Esophagus squamous epithelium (tissue), 4 donors: ENCODE results near the gene ADK.

ENCODE experiments used
- CTCF ChIP-seq, 6 experiments: fragments of 450-650 bp in 4 of 6; fragments of 200-600 bp in 2 of 6; sonication (generic) in 2 of 6; IDR thresholded peaks; one replicate each; pipeline ENCODE4 v1.5.1; 2016 to 2019; ENCODE audit warnings: antibody characterized with exemption in 6 of 6, mild to moderate bottlenecking in 4 of 6, moderate library complexity in 4 of 6
- POLR2A ChIP-seq, 4 donors: fragments of 450-650 bp; IDR thresholded peaks; one replicate each; pipeline ENCODE4 v1.6.1; 2017; ENCODE audit warnings: antibody characterized with exemption in 4 of 4, mild to moderate bottlenecking in 4 of 4, moderate library complexity in 3 of 4

- TF ChIP-seq CTCF (IDR thresholded peaks at IDR 0.05) (no peak), POLR2A (IDR thresholded peaks at IDR 0.05) (no peak)
These were observed 567.2 kb downstream of the ADK start for GRCh38 chr10:74718208-74718607.
